ENCODE measurements around the gene S100A5.

Gene S100A5

GRCh38 chr1:153515504-153516394, 25.0 kb downstream of the S100A5 start:
- TF ChIP-seq CTCF (IDR thresholded peaks at IDR 0.05; ENCODE audit: low read depth, low read length, poor library complexity, severe bottlenecking) (no peak), EZH2phosphoT487 (IDR thresholded peaks at IDR 0.05; ENCODE audit: borderline replicate concordance, low read length) (no peak)
- Histone ChIP-seq H3K9me2 (replicated peaks; ENCODE audit: control insufficient read depth, low read length) (no peaks in the 10 kb centered on the region), H3F3A (ENCODE audit: control insufficient read depth, insufficient read depth) (no peaks in the 10 kb centered on the region), H3K4me1 (ENCODE audit: control insufficient read depth, low read length) (peaks cover 4% of the 10 kb centered on the region; the same call in 1 of the 2 replicates), H3K36me3 (ENCODE audit: control insufficient read depth, low read length) (no peaks in the 10 kb centered on the region), H3K9me3 (ENCODE audit: control insufficient read depth, insufficient read depth, low read length) (no peaks in the 10 kb centered on the region), H4K20me1 (ENCODE audit: control insufficient read depth, insufficient read depth, low read depth, low read length) (no peaks in the 10 kb centered on the region), H3K27ac (ENCODE audit: low read depth, low read length) (no peak overlapping the region), H3K79me2 (ENCODE audit: control insufficient read depth, low read length) (no peaks in the 10 kb centered on the region), H3K4me3 (ENCODE audit: low read length) (no peak overlapping the region), H3K4me2 (ENCODE audit: low read length) (no peak overlapping the region), H3K27me3 (ENCODE audit: control insufficient read depth, low read length) (0 out of 2 replicates have a peak, but pooled peaks cover 3% of the 10 kb centered on the region)

GRCh38 chr1:153513666-153514065, 27.1 kb downstream of the S100A5 start:
- H3K4me2 ChIP-seq (ENCODE audit: low read length) = no peak overlapping the region
- H4K20me1 ChIP-seq (ENCODE audit: control insufficient read depth, insufficient read depth, low read depth, low read length) = no peaks in the 10 kb centered on the region
- TF ChIP-seq CTCF (IDR thresholded peaks at IDR 0.05; ENCODE audit: low read depth, low read length, poor library complexity, severe bottlenecking) (no peak), EZH2phosphoT487 (IDR thresholded peaks at IDR 0.05; ENCODE audit: borderline replicate concordance, low read length) (no peak)
- H3F3A ChIP-seq (ENCODE audit: control insufficient read depth, insufficient read depth) = no peaks in the 10 kb centered on the region
- no peaks in the 10 kb centered on the region for H3K79me2 ChIP-seq (ENCODE audit: control insufficient read depth, low read length)
- H3K9me3 ChIP-seq (ENCODE audit: control insufficient read depth, insufficient read depth, low read length) = no peaks in the 10 kb centered on the region
- H3K27ac ChIP-seq (ENCODE audit: low read depth, low read length) = no peak overlapping the region
- H3K27me3 ChIP-seq (ENCODE audit: control insufficient read depth, low read length) = 0 out of 2 replicates have a peak, but pooled peaks cover 3% of the 10 kb centered on the region
- no peaks in the 10 kb centered on the region for H3K9me2 ChIP-seq (replicated peaks; ENCODE audit: control insufficient read depth, low read length)
- no peaks in the 10 kb centered on the region for H3K36me3 ChIP-seq (ENCODE audit: control insufficient read depth, low read length)
- H3K4me3 ChIP-seq (ENCODE audit: low read length) = no peak overlapping the region
- H3K4me1 ChIP-seq (ENCODE audit: control insufficient read depth, low read length) = peaks cover 5% of the 10 kb centered on the region; the same call in 1 of the 2 replicates

GRCh38 chr1:153513023-153513422, 27.7 kb downstream of the S100A5 start:
- H4K20me1 ChIP-seq (ENCODE audit: control insufficient read depth, insufficient read depth, low read depth, low read length) = no peaks in the 10 kb centered on the region
- 0 out of 2 replicates have a peak, but pooled peaks cover 3% of the 10 kb centered on the region for H3K27me3 ChIP-seq (ENCODE audit: control insufficient read depth, low read length)

More at GRCh38 chr1:153513023-153513422, 27.7 kb downstream of the S100A5 start:
- Histone ChIP-seq H3K36me3 (ENCODE audit: control insufficient read depth, low read length) (no peaks in the 10 kb centered on the region), H3K4me1 (ENCODE audit: control insufficient read depth, low read length) (peaks cover 5% of the 10 kb centered on the region; the same call in 1 of the 2 replicates), H3K9me2 (replicated peaks; ENCODE audit: control insufficient read depth, low read length) (no peaks in the 10 kb centered on the region), H3K79me2 (ENCODE audit: control insufficient read depth, low read length) (no peaks in the 10 kb centered on the region), H3F3A (ENCODE audit: control insufficient read depth, insufficient read depth) (no peaks in the 10 kb centered on the region), H3K4me2 (ENCODE audit: low read length) (no peak overlapping the region), H3K27ac (ENCODE audit: low read depth, low read length) (no peak overlapping the region), H3K9me3 (ENCODE audit: control insufficient read depth, insufficient read depth, low read length) (no peaks in the 10 kb centered on the region), H3K4me3 (ENCODE audit: low read length) (no peak overlapping the region)
- TF ChIP-seq EZH2phosphoT487 (IDR thresholded peaks at IDR 0.05; ENCODE audit: borderline replicate concordance, low read length) = no peak
- TF ChIP-seq CTCF (IDR thresholded peaks at IDR 0.05; ENCODE audit: low read depth, low read length, poor library complexity, severe bottlenecking) = no peak

Measured in DOHH2 (cell line).